ENCODE results near the gene AMDHD2. TPM values are rescaled to one million over a fixed set of nuclear protein-coding genes. Genes with fewer than 3 reads are reported as not detected.
"Not testable (repeated sequence)": the region's sequence is repeated elsewhere in the genome, so short reads cannot be mapped to it uniquely, and the experiment has no call there.

AMDHD2 gene
- total RNA-seq, 1 donor, result 31.1 TPM

DNA sequence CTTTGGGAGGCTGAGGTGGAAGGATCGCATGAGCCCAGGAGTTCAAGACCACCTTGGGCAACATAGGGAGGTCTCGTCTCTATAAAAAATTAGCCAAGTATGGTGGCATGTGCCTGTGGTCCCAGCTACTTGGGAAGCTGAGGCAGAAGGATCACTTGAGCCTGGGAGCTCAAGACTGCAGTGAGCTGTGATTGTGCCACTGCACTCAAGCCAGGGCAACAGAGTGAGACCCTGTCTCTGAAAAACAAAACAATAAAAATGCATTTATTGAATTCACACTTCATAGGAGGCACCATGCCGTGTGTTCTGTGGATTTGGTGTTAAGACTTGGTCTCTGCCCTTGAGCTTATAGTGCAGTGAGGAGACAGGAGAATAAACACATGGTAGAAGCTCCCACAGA lies 42.8 kb upstream of the AMDHD2 start:
- DNase-seq (ENCODE audit: low read depth), result no peak
- no peak for TF ChIP-seq CTCF (IDR thresholded peaks at IDR 0.05; ENCODE audit: insufficient read depth, low read depth, low read length)

GRCh38 chr16:2478279-2478678 lies 41.9 kb upstream of the AMDHD2 start:
- H3K4me3 ChIP-seq (ENCODE audit: low read depth, low read length), result no peak overlapping the region
- no peak for DNase-seq (ENCODE audit: low read depth)
- TF ChIP-seq CTCF (IDR thresholded peaks at IDR 0.05; ENCODE audit: insufficient read depth, low read depth, low read length), result no peak

More for the DNA sequence above, 42.8 kb upstream of the AMDHD2 start:
- H3K4me3 ChIP-seq (ENCODE audit: low read depth, low read length), result no peak overlapping the region

DNA sequence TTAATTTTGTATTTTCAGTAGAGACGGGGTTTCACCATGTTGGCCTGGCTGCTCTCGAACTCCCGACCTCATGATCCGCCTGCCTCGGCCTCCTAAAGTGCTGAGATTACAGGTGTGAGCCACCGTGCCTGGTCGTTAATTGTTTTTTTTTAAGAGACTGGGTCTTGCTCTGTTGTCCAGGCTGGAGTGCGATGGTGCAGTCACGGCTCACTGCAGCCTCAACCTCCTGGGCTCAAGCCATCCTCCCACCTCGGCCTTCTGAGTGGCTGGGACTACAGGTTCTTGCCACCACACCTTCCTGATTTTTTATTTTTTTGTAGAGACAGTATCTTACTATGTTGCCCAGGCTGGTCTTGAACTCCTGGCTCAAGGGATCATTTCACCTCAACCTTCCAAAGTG lies 40.2 kb upstream of the AMDHD2 start:
- DNase-seq (ENCODE audit: low read depth); H3K4me3 ChIP-seq (ENCODE audit: low read depth, low read length): not testable (repeated sequence)

- DNase-seq (ENCODE audit: low read depth), result no peak
- no peak for TF ChIP-seq CTCF (IDR thresholded peaks at IDR 0.05; ENCODE audit: insufficient read depth, low read depth, low read length)
- H3K4me3 ChIP-seq (ENCODE audit: low read depth, low read length), result no peak overlapping the region
Measured at GRCh38 chr16:2480948-2481347, 39.2 kb upstream of the AMDHD2 start.

GRCh38 chr16:2481676-2482075 lies 38.5 kb upstream of the AMDHD2 start:
- no peak overlapping the region for H3K4me3 ChIP-seq (ENCODE audit: low read depth, low read length)
- no peak for DNase-seq (ENCODE audit: low read depth)
- no peak for TF ChIP-seq CTCF (IDR thresholded peaks at IDR 0.05; ENCODE audit: insufficient read depth, low read depth, low read length)

- TF ChIP-seq CTCF (IDR thresholded peaks at IDR 0.05; ENCODE audit: insufficient read depth, low read depth, low read length), result no peak
- H3K4me3 ChIP-seq (ENCODE audit: low read depth, low read length), result peak overlapping the region; percentile 1
- DNase-seq (ENCODE audit: low read depth), result no peak
Measured at GRCh38 chr16:2482249-2482648, 37.9 kb upstream of the AMDHD2 start.

GRCh38 chr16:2482708-2483534 lies 37.2 kb upstream of the AMDHD2 start:
- H3K4me3 ChIP-seq (ENCODE audit: low read depth, low read length), result peak overlapping the region; percentile 46
- TF ChIP-seq CTCF (IDR thresholded peaks at IDR 0.05; ENCODE audit: insufficient read depth, low read depth, low read length), result no peak
- peak; percentile 77 for DNase-seq (ENCODE audit: low read depth)
